Fibroblast of lung (primary cell): ENCODE data around the gene KRTDAP. TPM values are rescaled to one million over a fixed set of nuclear protein-coding genes. Genes with fewer than 3 reads are reported as not detected.

Experiments used
- DNase-seq, 2 donors: peaks; one replicate each; pipeline versions ENCODE4 v3.0.0 to v3.0.0-alpha.2; 2010; ENCODE audit warnings: low read depth in 2 of 2
- H2AFZ ChIP-seq: 2 replicates; pipeline ENCODE4 v1.5.1; 2012; ENCODE audit warnings: low read length, control low read depth, inconsistent platforms
- H3K27ac ChIP-seq: 2 replicates; pipeline ENCODE4 v1.5.1; 2011; ENCODE audit warnings: low read length, control low read depth; ENCODE audit not compliant: insufficient read depth
- H3K27me3 ChIP-seq: 2 replicates; pipeline ENCODE4 v1.5.1; 2011; ENCODE audit warnings: mild to moderate bottlenecking, low read length; ENCODE audit not compliant: control insufficient read depth, insufficient read depth
- H3K36me3 ChIP-seq: 2 replicates; pipeline ENCODE4 v1.5.1; 2011; ENCODE audit warnings: low read length; ENCODE audit not compliant: control insufficient read depth, insufficient read depth
- H3K4me1 ChIP-seq: 2 replicates; pipeline ENCODE4 v1.5.1; 2011; ENCODE audit warnings: low read length; ENCODE audit not compliant: control insufficient read depth, insufficient read depth; ENCODE audit errors: extremely low read depth
- H3K4me2 ChIP-seq: 2 replicates; pipeline ENCODE4 v1.5.1; 2011; ENCODE audit warnings: low read length, control low read depth; ENCODE audit not compliant: insufficient read depth; ENCODE audit errors: extremely low read depth
- H3K4me3 ChIP-seq, 4 experiments: fragments of 200-600 bp in 1 of 4; sonication (generic) in 1 of 4; replicated peaks in 1 of 4; 2 replicates each; pipeline ENCODE4 v1.5.1; 2011 to 2016; ENCODE audit warnings: low read length in 4 of 4, low read depth in 3 of 4, mild to moderate bottlenecking in 3 of 4, control low read depth in 2 of 4, inconsistent platforms in 1 of 4, mixed read lengths in 1 of 4; ENCODE audit not compliant: insufficient read depth in 1 of 4; ENCODE audit errors: control extremely low read depth in 1 of 4
- H3K79me2 ChIP-seq: 2 replicates; pipeline ENCODE4 v1.5.1; 2012; ENCODE audit warnings: mild to moderate bottlenecking, low read length, inconsistent platforms; ENCODE audit not compliant: control insufficient read depth, insufficient read depth
- H3K9ac ChIP-seq: 2 replicates; pipeline ENCODE4 v1.5.1; 2011; ENCODE audit warnings: mild to moderate bottlenecking, low read length, control low read depth; ENCODE audit not compliant: insufficient read depth
- H3K9me3 ChIP-seq: 2 replicates; pipeline ENCODE4 v1.5.1; 2012; ENCODE audit warnings: low read depth, low read length; ENCODE audit not compliant: control insufficient read depth, insufficient read depth
- H4K20me1 ChIP-seq: 2 replicates; pipeline ENCODE4 v1.5.1; 2011; ENCODE audit warnings: low read length; ENCODE audit not compliant: control insufficient read depth, insufficient read depth; ENCODE audit errors: extremely low read depth
- EZH2 ChIP-seq: IDR thresholded peaks from 2 replicates; pipeline ENCODE4 v1.5.1; 2012; ENCODE audit warnings: low read length, control low read depth, mild to moderate bottlenecking; ENCODE audit errors: missing control alignments
- polyA plus RNA-seq, 2 donors: library from polyadenylated mRNA; depleted of rRNA in 1 of 2; stranded (reverse) in 1 of 2; unstranded in 1 of 2; fragments of >200 nt; gene quantifications; 2 replicates each; pipeline ENCODE4 v1.2.1, GENCODE V29; 2011 to 2012; ENCODE audit warnings: missing spikeins in 1 of 2
- total RNA-seq: library from RNA; depleted of rRNA; stranded (reverse); fragments of >200 nt; gene quantifications from 2 replicates; pipeline ENCODE4 v1.2.1, GENCODE V29; 2014
- TF ChIP-seq, protein P1 (sequence below), 2 donors: IDR thresholded peaks in 1 of 2; conservative IDR thresholded peaks in 1 of 2; 1 replicate in 1 of 2; 2 replicates in 1 of 2; pipeline ENCODE4 v1.5.1; 2011 to 2012; ENCODE audit warnings: low read length in 2 of 2, control low read depth in 1 of 2, inconsistent platforms in 1 of 2, low read depth in 1 of 2, mild to moderate bottlenecking in 1 of 2

The KRTDAP gene
- total and polyA plus RNA-seq, 2 donors (not counting 1 experiment from before 2014, with no cell fraction given): not detected

DNA sequence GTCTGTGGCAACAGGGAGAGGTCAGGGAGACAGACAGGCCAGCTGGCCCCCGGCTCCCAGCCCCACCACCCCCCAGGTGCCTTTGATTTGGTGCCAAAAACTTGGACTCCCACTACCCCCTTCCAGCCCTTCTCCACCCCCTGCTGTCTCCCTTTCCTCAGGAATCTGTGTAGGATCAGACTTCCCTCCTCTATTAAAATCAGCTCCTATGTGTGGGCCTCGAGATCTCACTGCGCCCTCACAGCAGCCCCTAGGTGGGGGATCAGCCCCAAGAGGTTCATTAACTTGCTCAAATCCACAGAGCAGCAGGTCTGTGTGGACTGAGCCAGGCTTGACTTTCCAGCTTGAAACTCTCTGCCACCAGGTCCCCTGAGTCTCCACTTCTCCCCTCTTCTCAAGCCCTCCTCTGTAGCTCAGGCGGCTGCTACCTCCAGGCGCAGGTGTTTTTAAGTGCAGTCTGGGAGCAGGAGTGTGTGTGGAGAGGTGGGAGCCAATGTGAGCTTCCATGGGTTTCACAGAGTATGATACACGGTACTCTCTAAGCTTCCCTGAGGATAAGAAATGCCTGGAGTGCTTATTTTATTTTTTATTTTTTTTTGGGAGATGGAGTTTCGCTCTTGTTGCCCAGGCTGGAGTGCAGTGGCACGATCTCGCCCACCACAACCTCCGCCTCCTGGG, 44.7 kb upstream of the KRTDAP start:
- Histone ChIP-seq H3K27me3 (peaks cover 3% of the 10 kb centered on the region), H3K4me1 (peaks cover 6% of the 10 kb centered on the region), H3K9ac (no peak overlapping the region), H3K4me3 (no peak overlapping the region), H3K27ac (no peak overlapping the region), H3K4me2 (no peak overlapping the region), H3K79me2 (no peaks in the 10 kb centered on the region), H2AFZ (no peak overlapping the region), H3K9me3 (no peaks in the 10 kb centered on the region), H4K20me1 (no peaks in the 10 kb centered on the region), H3K36me3 (no peaks in the 10 kb centered on the region)
- DNase-seq: no peak
- TF ChIP-seq EZH2: no peak
- TF ChIP-seq, protein P1, sequence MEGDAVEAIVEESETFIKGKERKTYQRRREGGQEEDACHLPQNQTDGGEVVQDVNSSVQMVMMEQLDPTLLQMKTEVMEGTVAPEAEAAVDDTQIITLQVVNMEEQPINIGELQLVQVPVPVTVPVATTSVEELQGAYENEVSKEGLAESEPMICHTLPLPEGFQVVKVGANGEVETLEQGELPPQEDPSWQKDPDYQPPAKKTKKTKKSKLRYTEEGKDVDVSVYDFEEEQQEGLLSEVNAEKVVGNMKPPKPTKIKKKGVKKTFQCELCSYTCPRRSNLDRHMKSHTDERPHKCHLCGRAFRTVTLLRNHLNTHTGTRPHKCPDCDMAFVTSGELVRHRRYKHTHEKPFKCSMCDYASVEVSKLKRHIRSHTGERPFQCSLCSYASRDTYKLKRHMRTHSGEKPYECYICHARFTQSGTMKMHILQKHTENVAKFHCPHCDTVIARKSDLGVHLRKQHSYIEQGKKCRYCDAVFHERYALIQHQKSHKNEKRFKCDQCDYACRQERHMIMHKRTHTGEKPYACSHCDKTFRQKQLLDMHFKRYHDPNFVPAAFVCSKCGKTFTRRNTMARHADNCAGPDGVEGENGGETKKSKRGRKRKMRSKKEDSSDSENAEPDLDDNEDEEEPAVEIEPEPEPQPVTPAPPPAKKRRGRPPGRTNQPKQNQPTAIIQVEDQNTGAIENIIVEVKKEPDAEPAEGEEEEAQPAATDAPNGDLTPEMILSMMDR (conservative IDR thresholded peaks at IDR 0.05 in 1 of 2, IDR thresholded peaks at IDR 0.05 in 1 of 2; ENCODE audit: low read depth in 1 of 2, low read length in 2 of 2): no peak

DNA sequence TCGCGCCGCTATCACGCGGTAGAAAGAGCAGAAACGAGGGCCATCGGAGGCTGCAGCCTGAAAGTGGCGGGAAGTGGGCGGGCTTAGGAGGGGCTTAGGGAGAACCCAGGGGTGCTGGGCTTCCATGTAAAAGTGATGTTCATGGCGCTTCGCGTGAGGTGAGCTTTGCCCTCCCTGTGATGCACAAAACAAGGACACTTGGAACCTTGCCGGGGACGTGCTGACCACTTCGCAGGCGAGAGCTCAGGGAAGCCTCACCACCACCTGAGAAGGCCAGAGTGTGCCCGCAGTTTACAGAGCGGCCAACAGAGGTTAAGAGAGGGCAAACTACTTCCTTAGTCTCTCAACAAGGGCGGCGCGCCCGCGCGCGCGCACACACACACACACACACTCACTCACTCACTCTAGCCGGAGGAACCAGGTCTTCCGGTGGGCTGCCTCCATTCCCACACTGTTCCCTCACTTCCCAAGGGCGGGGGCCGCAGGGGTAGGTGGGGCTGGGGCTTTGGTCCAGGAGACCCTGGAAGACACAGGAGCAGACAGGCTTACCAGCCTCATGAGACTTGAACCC, 43.6 kb upstream of the KRTDAP start:
- TF ChIP-seq, protein P1 (conservative IDR thresholded peaks at IDR 0.05 in 1 of 2, IDR thresholded peaks at IDR 0.05 in 1 of 2; ENCODE audit: low read depth in 1 of 2, low read length in 2 of 2): no peak
- no peak for TF ChIP-seq EZH2
- H3K9me3 ChIP-seq: no peaks in the 10 kb centered on the region
- no peaks in the 10 kb centered on the region for H3K79me2 ChIP-seq

DNA sequence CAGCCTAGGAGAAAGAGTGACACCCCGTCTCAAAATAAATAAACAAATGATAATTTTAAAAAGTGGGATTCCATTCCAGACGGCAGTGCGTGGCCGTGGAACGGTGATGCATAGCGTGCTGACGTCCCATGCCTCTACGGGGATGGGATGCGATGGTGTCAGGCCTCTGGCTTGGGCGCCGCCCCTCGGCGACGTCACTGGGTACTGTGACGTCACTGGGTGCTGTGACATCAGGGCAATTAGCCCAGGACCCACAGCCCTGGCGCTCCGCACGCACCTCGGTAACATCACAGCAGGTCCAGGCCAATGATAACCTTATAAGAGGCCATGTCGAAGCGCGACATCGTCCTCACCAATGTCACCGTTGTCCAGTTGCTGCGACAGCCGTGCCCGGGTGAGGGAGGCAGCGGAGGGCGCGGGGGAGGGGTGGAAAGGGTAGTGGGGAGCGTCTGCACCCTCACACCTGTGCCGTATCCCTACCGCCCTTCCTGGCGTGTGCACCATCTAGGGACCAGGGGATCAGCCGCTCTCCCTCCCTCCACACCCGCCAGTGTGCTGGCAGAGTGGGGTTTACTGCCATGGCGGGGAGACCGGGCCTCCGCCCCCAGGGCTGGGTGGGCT, 43.0 kb upstream of the KRTDAP start, which contains the start of gene GAPDHS:
TSS of gene GAPDHS (plus strand) at position 256 of the 621 bp plus-strand sequence. CDS start at position 328, 72 bp downstream.
- no peak for TF ChIP-seq EZH2
- TF ChIP-seq, protein P1 (conservative IDR thresholded peaks at IDR 0.05 in 1 of 2, IDR thresholded peaks at IDR 0.05 in 1 of 2; ENCODE audit: low read depth in 1 of 2, low read length in 2 of 2): no peak

More for the DNA sequence above, 43.6 kb upstream of the KRTDAP start:
- peak; percentile 26 to 46 for DNase-seq
- H3K4me2 ChIP-seq: peak overlapping the region; percentile 35
- peak overlapping the region in 1 of 4 experiments; percentile 17 for H3K4me3 ChIP-seq
- no peak overlapping the region for H3K27ac ChIP-seq
- peak overlapping the region; percentile 26 for H2AFZ ChIP-seq
- H3K4me1 ChIP-seq: peaks cover 6% of the 10 kb centered on the region
- H3K9ac ChIP-seq: no peak overlapping the region
- no peaks in the 10 kb centered on the region for H4K20me1 ChIP-seq
- no peaks in the 10 kb centered on the region for H3K36me3 ChIP-seq
- H3K27me3 ChIP-seq: peaks cover 3% of the 10 kb centered on the region

More for the DNA sequence above, 43.0 kb upstream of the KRTDAP start, which contains the start of gene GAPDHS:
- Histone ChIP-seq H3K4me3 (peak within 1 kb of the TSS in 1 of 4 experiments; percentile 17), H3K9ac (no peak within 1 kb of the TSS), H3K9me3 (no peaks in the 10 kb centered on the region), H3K79me2 (no peaks in the 10 kb centered on the region), H3K4me1 (peaks cover 6% of the 10 kb centered on the region), H3K4me2 (peak within 1 kb of the TSS; percentile 35), H3K36me3 (no peaks in the 10 kb centered on the region), H2AFZ (peak within 1 kb of the TSS; percentile 26), H3K27ac (no peak within 1 kb of the TSS), H4K20me1 (no peaks in the 10 kb centered on the region), H3K27me3 (peaks cover 3% of the 10 kb centered on the region)
- DNase-seq: peak in 1 of 2 donors; percentile 26
